ENCODE results near the gene CREBL2. TPM values are rescaled to one million over a fixed set of nuclear protein-coding genes. Genes with fewer than 3 reads are reported as not detected.

CREBL2 gene
- total and polyA plus RNA-seq, 10 donors = 14.3 to 76.0 (median 49.2) TPM

GRCh38 chr12:12627308-12627827 is 15.7 kb downstream of the CREBL2 start:
- no peak for DNase-seq
- Histone ChIP-seq H3K4me3 (no peak overlapping the region), H3K27me3 (replicated peaks in 1 of 7) (no peaks in the 10 kb centered on the region), H3K36me3 (peaks cover 0 to 16% (median 0%) of the 10 kb centered on the region in 6 donors), H3K9me3 (peaks cover 0 to 8% (median 2%) of the 10 kb centered on the region in 8 donors), H3K4me1 (peaks cover 0 to 78% (median 5%) of the 10 kb centered on the region in 6 donors), H3K27ac (no peak overlapping the region)
- intact Hi-C loops (cut with DNase I; ENCODE audit: low total_unique reads) = no loop called here
- WGBS, 5 donors = 86 to 95% (median 95%) methylated on average over 2 of the region's 2 CpGs
- TF ChIP-seq CTCF (IDR thresholded peaks at IDR 0.05 in 8 of 11, conservative IDR thresholded peaks at IDR 0.05 in 3 of 11) (no peak), POLR2A (IDR thresholded peaks at IDR 0.05) (no peak), POLR2AphosphoS5 (IDR thresholded peaks at IDR 0.05) (no peak)

- no peak for TF ChIP-seq POLR2A (IDR thresholded peaks at IDR 0.05)
- no peak for TF ChIP-seq POLR2AphosphoS5 (IDR thresholded peaks at IDR 0.05)
- TF ChIP-seq CTCF (IDR thresholded peaks at IDR 0.05 in 8 of 11, conservative IDR thresholded peaks at IDR 0.05 in 3 of 11) = no peak
- Histone ChIP-seq H3K36me3 (peaks cover 0 to 16% (median 0%) of the 10 kb centered on the region in 6 donors), H3K27me3 (replicated peaks in 1 of 7) (no peaks in the 10 kb centered on the region), H3K27ac (no peak overlapping the region), H3K4me1 (peaks cover 0 to 71% (median 0%) of the 10 kb centered on the region in 6 donors), H3K4me3 (no peak overlapping the region), H3K9me3 (peaks cover 0 to 8% (median 2%) of the 10 kb centered on the region in 8 donors)
- 98 to 100% (median 98%) methylated on average over 4 of the region's 4 CpGs for WGBS, 5 donors
- no peak for DNase-seq
- intact Hi-C loops (cut with DNase I; ENCODE audit: low total_unique reads) = no loop called here
Observed at GRCh38 chr12:12628013-12628412, 16.3 kb downstream of the CREBL2 start.

DNA sequence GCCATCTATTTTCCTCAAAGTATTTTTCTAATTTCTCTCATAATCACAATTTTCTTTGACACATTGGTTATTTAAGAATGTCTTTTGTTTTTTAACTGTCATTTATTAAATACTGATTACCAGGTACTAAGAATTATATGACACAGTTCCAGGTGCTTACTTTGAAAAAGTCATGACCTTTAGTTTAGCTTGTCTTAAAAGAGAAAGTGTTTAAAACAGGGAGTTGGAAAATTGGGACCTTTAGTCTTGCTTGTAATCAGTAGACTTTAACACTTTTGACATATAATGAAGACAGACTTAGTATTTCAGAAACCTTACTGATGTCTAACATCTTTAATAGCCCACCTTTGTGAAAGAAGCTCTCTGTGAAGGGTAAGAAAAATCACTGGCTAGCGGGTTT is 19.2 kb downstream of the CREBL2 start:
- no peak for DNase-seq
- Histone ChIP-seq H3K4me1 (peaks cover 0 to 55% (median 0%) of the 10 kb centered on the region in 6 donors), H3K9me3 (no peaks in the 10 kb centered on the region), H3K27me3 (replicated peaks in 1 of 7) (no peaks in the 10 kb centered on the region), H3K4me3 (no peak overlapping the region), H3K27ac (no peak overlapping the region), H3K36me3 (peaks cover 0 to 13% (median 8%) of the 10 kb centered on the region in 6 donors)
- TF ChIP-seq POLR2AphosphoS5 (IDR thresholded peaks at IDR 0.05) = no peak
- WGBS, 5 donors = 85 to 100% (median 97%) methylated on average over 1 of the region's 1 CpG
- intact Hi-C loops (cut with DNase I; ENCODE audit: low total_unique reads) = no loop called here

DNA sequence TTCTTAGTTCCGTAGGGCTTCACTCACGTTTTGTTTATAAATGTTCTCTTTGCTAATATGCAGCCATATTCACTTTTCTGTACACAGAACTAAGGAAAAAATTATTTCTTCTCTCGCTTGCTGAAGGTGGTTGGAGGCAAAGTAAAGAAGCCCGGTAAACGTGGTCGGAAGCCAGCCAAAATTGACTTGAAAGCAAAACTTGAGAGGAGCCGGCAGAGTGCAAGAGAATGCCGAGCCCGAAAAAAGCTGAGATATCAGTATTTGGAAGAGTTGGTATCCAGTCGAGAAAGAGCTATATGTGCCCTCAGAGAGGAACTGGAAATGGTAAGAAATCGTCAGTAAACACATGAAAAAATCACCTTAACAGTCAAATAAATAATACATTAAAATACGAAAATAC is 24.0 kb downstream of the CREBL2 start:
- Histone ChIP-seq H3K9me3 (peaks cover 0 to 21% (median 15%) of the 10 kb centered on the region in 8 donors), H3K36me3 (peaks cover 6 to 61% (median 50%) of the 10 kb centered on the region in 6 donors), H3K4me3 (no peak overlapping the region), H3K4me1 (peaks cover 0 to 19% (median 0%) of the 10 kb centered on the region in 6 donors), H3K27ac (no peak overlapping the region), H3K27me3 (replicated peaks in 1 of 7) (no peaks in the 10 kb centered on the region)
- TF ChIP-seq CTCF (IDR thresholded peaks at IDR 0.05 in 8 of 11, conservative IDR thresholded peaks at IDR 0.05 in 3 of 11) = no peak
- no peak for TF ChIP-seq POLR2AphosphoS5 (IDR thresholded peaks at IDR 0.05)
- TF ChIP-seq POLR2A (IDR thresholded peaks at IDR 0.05) = no peak
- WGBS, 5 donors = 91 to 97% (median 95%) methylated on average over 12 of the region's 12 CpGs
- intact Hi-C loops (cut with DNase I; ENCODE audit: low total_unique reads) = no loop called here
- DNase-seq = no peak

All from spleen (tissue), 11 donors.